ENCODE measurements around the gene SLC25A30.
"Not testable (repeated sequence)": the region's sequence is repeated elsewhere in the genome, so short reads cannot be mapped to it uniquely, and the experiment has no call there.

Gene SLC25A30

GRCh38 chr13:45381196-45381595, 37.0 kb downstream of the SLC25A30 start:
- Histone ChIP-seq H3K27me3 (ENCODE audit: insufficient read depth, low read depth, severe bottlenecking) (no peaks in the 10 kb centered on the region), H3K9me3 (ENCODE audit: severe bottlenecking) (no peaks in the 10 kb centered on the region), H3K4me3 (ENCODE audit: low read depth, low read length) (no peak overlapping the region), H3K36me3 (no peaks in the 10 kb centered on the region), H3K27ac (no peak overlapping the region)
- TF ChIP-seq CTCF (IDR thresholded peaks at IDR 0.05; ENCODE audit: low read depth, low read length) = no peak
- DNase-seq = no peak

- not testable (repeated sequence) for H3K27ac ChIP-seq; H3K4me3 ChIP-seq (ENCODE audit: low read depth, low read length); H3K27me3 ChIP-seq (ENCODE audit: insufficient read depth, low read depth, severe bottlenecking); DNase-seq; H3K36me3 ChIP-seq; H3K9me3 ChIP-seq (ENCODE audit: severe bottlenecking)
Measured at GRCh38 chr13:45380708-45381107, 37.5 kb downstream of the SLC25A30 start.

- not testable (repeated sequence) for H3K36me3 ChIP-seq; H3K27ac ChIP-seq; H3K27me3 ChIP-seq (ENCODE audit: insufficient read depth, low read depth, severe bottlenecking); H3K4me3 ChIP-seq (ENCODE audit: low read depth, low read length); DNase-seq; H3K9me3 ChIP-seq (ENCODE audit: severe bottlenecking)
Measured at GRCh38 chr13:45379516-45379915, 38.7 kb downstream of the SLC25A30 start.

GRCh38 chr13:45378786-45379185, 39.4 kb downstream of the SLC25A30 start:
- H3K27ac ChIP-seq; H3K9me3 ChIP-seq (ENCODE audit: severe bottlenecking); H3K36me3 ChIP-seq; H3K4me3 ChIP-seq (ENCODE audit: low read depth, low read length); DNase-seq; H3K27me3 ChIP-seq (ENCODE audit: insufficient read depth, low read depth, severe bottlenecking): not testable (repeated sequence)

- not testable (repeated sequence) for H3K27ac ChIP-seq; H3K9me3 ChIP-seq (ENCODE audit: severe bottlenecking); DNase-seq; H3K36me3 ChIP-seq; H3K4me3 ChIP-seq (ENCODE audit: low read depth, low read length); H3K27me3 ChIP-seq (ENCODE audit: insufficient read depth, low read depth, severe bottlenecking)
Measured at GRCh38 chr13:45377314-45377713, 40.9 kb downstream of the SLC25A30 start.

GRCh38 chr13:45376651-45377050, 41.5 kb downstream of the SLC25A30 start:
- not testable (repeated sequence) for H3K27ac ChIP-seq; H3K36me3 ChIP-seq; H3K27me3 ChIP-seq (ENCODE audit: insufficient read depth, low read depth, severe bottlenecking); H3K9me3 ChIP-seq (ENCODE audit: severe bottlenecking); DNase-seq; H3K4me3 ChIP-seq (ENCODE audit: low read depth, low read length)

GRCh38 chr13:45374917-45375316, 43.3 kb downstream of the SLC25A30 start:
- Histone ChIP-seq H3K9me3 (ENCODE audit: severe bottlenecking) (no peaks in the 10 kb centered on the region), H3K4me3 (ENCODE audit: low read depth, low read length) (no peak overlapping the region), H3K36me3 (no peaks in the 10 kb centered on the region), H3K27ac (no peak overlapping the region), H3K27me3 (ENCODE audit: insufficient read depth, low read depth, severe bottlenecking) (no peaks in the 10 kb centered on the region)
- DNase-seq = no peak
- no peak for TF ChIP-seq CTCF (IDR thresholded peaks at IDR 0.05; ENCODE audit: low read depth, low read length)

- no peak overlapping the region for H3K4me3 ChIP-seq (ENCODE audit: low read depth, low read length)
Measured at GRCh38 chr13:45373162-45373547, 45.0 kb downstream of the SLC25A30 start.

More at GRCh38 chr13:45373162-45373547, 45.0 kb downstream of the SLC25A30 start:
- H3K27me3 ChIP-seq (ENCODE audit: insufficient read depth, low read depth, severe bottlenecking) = no peaks in the 10 kb centered on the region
- no peak overlapping the region for H3K27ac ChIP-seq
- DNase-seq = no peak
- H3K9me3 ChIP-seq (ENCODE audit: severe bottlenecking) = no peaks in the 10 kb centered on the region
- H3K36me3 ChIP-seq = no peaks in the 10 kb centered on the region
- no peak for TF ChIP-seq CTCF (IDR thresholded peaks at IDR 0.05; ENCODE audit: low read depth, low read length)
